Liver (tissue), 9 donors: ENCODE results near the gene BFSP1. TPM values are rescaled to one million over a fixed set of nuclear protein-coding genes. Genes with fewer than 3 reads are reported as not detected.

Experiments used
- DNase-seq: peaks from one replicate; pipeline ENCODE4 v3.0.0-alpha.2; 2017; ENCODE audit warnings: low spot score
- H3K27ac ChIP-seq, 2 donors: one replicate each; pipeline ENCODE4 v1.7.0; 2013; ENCODE audit warnings: inconsistent platforms in 2 of 2, low read length in 2 of 2, control low read depth in 1 of 2, low read depth in 1 of 2, mild to moderate bottlenecking in 1 of 2
- H3K27me3 ChIP-seq, 4 donors: one replicate each; pipeline versions ENCODE4 v1.6.1 to v1.7.0; 2013; ENCODE audit warnings: low read length in 3 of 4, inconsistent platforms in 1 of 4, mild to moderate bottlenecking in 1 of 4, moderate library complexity in 1 of 4; ENCODE audit not compliant: control insufficient read depth in 4 of 4, insufficient read depth in 4 of 4
- H3K36me3 ChIP-seq, 4 donors: one replicate each; pipeline versions ENCODE4 v1.6.1 to v1.7.0; 2013; ENCODE audit warnings: low read length in 3 of 4, mild to moderate bottlenecking in 3 of 4, low read depth in 1 of 4, moderate library complexity in 1 of 4; ENCODE audit not compliant: control insufficient read depth in 4 of 4, insufficient read depth in 3 of 4
- H3K4me1 ChIP-seq, 4 donors: one replicate each; pipeline versions ENCODE4 v1.6.1 to v1.7.0; 2013; ENCODE audit warnings: low read length in 3 of 4, mild to moderate bottlenecking in 3 of 4, moderate library complexity in 1 of 4; ENCODE audit not compliant: control insufficient read depth in 4 of 4, insufficient read depth in 4 of 4
- H3K4me3 ChIP-seq, 3 donors: one replicate each; pipeline versions ENCODE4 v1.6.1 to v1.7.0; 2013; ENCODE audit warnings: low read length in 3 of 3, control low read depth in 1 of 3, low read depth in 1 of 3, mild to moderate bottlenecking in 1 of 3
- H3K9ac ChIP-seq, 2 donors: one replicate each; pipeline ENCODE4 v1.7.0; 2013; ENCODE audit warnings: low read length in 2 of 2, mild to moderate bottlenecking in 2 of 2, moderate library complexity in 2 of 2, control low read depth in 1 of 2, low read depth in 1 of 2
- H3K9me3 ChIP-seq, 4 donors: one replicate each; pipeline versions ENCODE4 v1.6.1 to v1.7.0; 2013; ENCODE audit warnings: low read length in 3 of 4; ENCODE audit not compliant: control insufficient read depth in 4 of 4
- EGR1 ChIP-seq, 2 donors: IDR thresholded peaks; 2 replicates each; pipeline ENCODE4 v1.6.1; 2016 to 2018; ENCODE audit warnings: antibody characterized with exemption in 2 of 2, low read depth in 2 of 2
- FOXA1 ChIP-seq: IDR thresholded peaks from 2 replicates; pipeline ENCODE4 v1.6.1; 2016; ENCODE audit warnings: antibody characterized with exemption
- FOXA2 ChIP-seq: IDR thresholded peaks from 2 replicates; pipeline ENCODE4 v1.6.1; 2016; ENCODE audit warnings: antibody characterized with exemption
- GABPA ChIP-seq, 2 donors: IDR thresholded peaks in 1 of 2; conservative IDR thresholded peaks in 1 of 2; 2 replicates each; pipeline ENCODE4 v1.6.1; 2016; ENCODE audit warnings: antibody characterized with exemption in 2 of 2, mild to moderate bottlenecking in 1 of 2, moderate library complexity in 1 of 2
- HNF4A ChIP-seq, 2 donors: conservative IDR thresholded peaks; 2 replicates each; pipeline ENCODE4 v1.6.1; 2016; ENCODE audit warnings: antibody characterized with exemption in 2 of 2, mild to moderate bottlenecking in 2 of 2
- HNF4G ChIP-seq: IDR thresholded peaks from 2 replicates; pipeline ENCODE4 v1.6.1; 2016; ENCODE audit warnings: antibody characterized with exemption
- JUND ChIP-seq, 2 donors: IDR thresholded peaks; 2 replicates each; pipeline ENCODE4 v1.6.1; 2016; ENCODE audit warnings: antibody characterized with exemption in 2 of 2
- RAD21 ChIP-seq, 2 donors: IDR thresholded peaks; 2 replicates each; pipeline ENCODE4 v1.6.1; 2016; ENCODE audit warnings: antibody characterized with exemption in 2 of 2, mild to moderate bottlenecking in 2 of 2
- SP1 ChIP-seq: IDR thresholded peaks from 2 replicates; pipeline ENCODE4 v1.6.1; 2018; ENCODE audit warnings: antibody characterized with exemption, mild to moderate bottlenecking
- TAF1 ChIP-seq: conservative IDR thresholded peaks from 2 replicates; pipeline ENCODE4 v1.6.1; 2016; ENCODE audit warnings: antibody characterized with exemption, mild to moderate bottlenecking
- YY1 ChIP-seq: IDR thresholded peaks from 2 replicates; pipeline ENCODE4 v1.6.1; 2016; ENCODE audit warnings: antibody characterized with exemption, mild to moderate bottlenecking
- WGBS: extraction: QIAGEN DNeasy Blood & Tissue Kit; methylation state at CpG from one replicate; pipeline ENCODE4 v1.1.7; 2013; 5-methylcytosine and 5-hydroxymethylcytosine counted together
- polyA plus RNA-seq, 2 donors: library from polyadenylated mRNA; stranded (reverse) in 1 of 2; unstranded in 1 of 2; fragments of 200-250 nt in 1 of 2; fragments of >200 nt in 1 of 2; fragmentation: Nextera tagmentation in 1 of 2; extraction: Ambion mirVana in 1 of 2; gene quantifications; one replicate each; pipeline versions ENCODE4 v1.2.1 to v1.2.3, GENCODE V29; 2013 to 2015
- total RNA-seq, 2 donors: library from RNA; depleted of rRNA; stranded (reverse); fragments of >200 nt; gene quantifications; one replicate each; pipeline ENCODE4 v1.2.3, GENCODE V29; 2014
- TF ChIP-seq, protein P1 (sequence below): IDR thresholded peaks from 2 replicates; pipeline ENCODE4 v1.6.1; 2016; ENCODE audit warnings: antibody characterized with exemption
- TF ChIP-seq, protein P2 (sequence below): IDR thresholded peaks from 2 replicates; pipeline ENCODE4 v1.6.1; 2016; ENCODE audit warnings: antibody characterized with exemption
- TF ChIP-seq, protein P3 (sequence below): IDR thresholded peaks from 2 replicates; pipeline ENCODE4 v1.6.1; 2016; ENCODE audit warnings: antibody characterized with exemption, mild to moderate bottlenecking
- TF ChIP-seq, protein P4 (sequence below): IDR thresholded peaks from 2 replicates; pipeline ENCODE4 v1.6.1; 2016; ENCODE audit warnings: antibody characterized with exemption
- donor health status: healthy.
- donor health status: healthy.
- donor health status: healthy.
- donor health status: healthy.
- donor health status: healthy.

The BFSP1 gene
- total and polyA plus RNA-seq, 4 donors = 0.14 to 0.28 (median 0.21) TPM

DNA sequence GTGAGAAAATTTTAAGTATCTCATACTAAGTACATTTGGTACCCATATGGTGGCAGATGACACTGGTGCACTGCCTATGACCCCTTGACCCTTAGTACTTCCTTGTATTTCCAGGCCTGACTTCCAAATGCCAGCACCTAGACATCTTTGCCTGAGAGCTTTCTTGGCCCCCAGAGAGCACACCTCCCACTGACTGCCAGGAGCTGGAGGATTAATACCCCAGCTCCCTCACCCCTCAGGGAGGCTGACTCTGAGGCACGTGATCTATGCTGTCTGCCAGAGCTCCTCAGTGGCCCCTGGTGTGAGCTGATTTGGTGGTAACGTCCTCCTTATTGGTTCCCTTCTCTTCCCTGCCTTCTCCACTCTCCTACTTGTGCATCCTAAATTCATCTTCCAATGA, 38.0 kb downstream of the BFSP1 start:
- DNase-seq = no peak
- WGBS = 81% methylated on average over 2 of the region's 2 CpGs

DNA sequence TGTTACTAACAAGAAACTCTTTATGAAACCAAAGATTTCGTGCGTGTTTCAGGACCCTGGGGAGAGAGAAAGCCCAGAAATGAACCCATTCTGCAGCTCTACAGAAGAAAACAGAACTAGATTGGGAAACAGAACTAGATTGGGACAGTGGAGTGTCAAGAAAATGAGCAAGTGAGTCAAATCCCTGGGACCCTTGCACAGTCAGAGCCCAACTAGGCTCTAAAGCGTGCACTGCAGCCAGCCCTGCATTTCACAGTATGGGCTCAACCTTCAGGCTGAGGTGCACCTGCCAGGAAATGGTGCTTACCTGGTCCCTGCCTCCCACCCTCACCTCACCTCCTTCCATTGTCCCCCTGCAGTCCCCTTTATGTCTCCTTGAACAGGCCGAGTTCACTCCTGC, 39.7 kb downstream of the BFSP1 start:
- whole genome bisulfite sequencing = 82% methylated on average over 4 of the region's 4 CpGs
- no peaks in the 10 kb centered on the region for H3K27me3 ChIP-seq
- H3K4me3 ChIP-seq = no peak overlapping the region
- H3K36me3 ChIP-seq = no peaks in the 10 kb centered on the region
- H3K27ac ChIP-seq = no peak overlapping the region
- no peak for TF ChIP-seq HNF4G
- TF ChIP-seq YY1 = no peak
- TF ChIP-seq, protein P1, sequence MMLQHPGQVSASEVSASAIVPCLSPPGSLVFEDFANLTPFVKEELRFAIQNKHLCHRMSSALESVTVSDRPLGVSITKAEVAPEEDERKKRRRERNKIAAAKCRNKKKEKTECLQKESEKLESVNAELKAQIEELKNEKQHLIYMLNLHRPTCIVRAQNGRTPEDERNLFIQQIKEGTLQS = no peak
- no peak for TF ChIP-seq RAD21 (IDR thresholded peaks at IDR 0.05)
- TF ChIP-seq, protein P2, sequence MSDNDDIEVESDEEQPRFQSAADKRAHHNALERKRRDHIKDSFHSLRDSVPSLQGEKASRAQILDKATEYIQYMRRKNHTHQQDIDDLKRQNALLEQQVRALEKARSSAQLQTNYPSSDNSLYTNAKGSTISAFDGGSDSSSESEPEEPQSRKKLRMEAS = no peak
- no peak for DNase-seq
- H3K4me1 ChIP-seq = no peaks in the 10 kb centered on the region
- H3K9me3 ChIP-seq = no peaks in the 10 kb centered on the region
- H3K9ac ChIP-seq = no peak overlapping the region

More for the DNA sequence above, 38.0 kb downstream of the BFSP1 start:
- Histone ChIP-seq H3K27ac (no peak overlapping the region), H3K9ac (no peak overlapping the region), H3K4me1 (no peaks in the 10 kb centered on the region), H3K27me3 (no peaks in the 10 kb centered on the region), H3K9me3 (no peaks in the 10 kb centered on the region), H3K4me3 (no peak overlapping the region), H3K36me3 (no peaks in the 10 kb centered on the region)
- TF ChIP-seq FOXA1 = no peak
- no peak for TF ChIP-seq YY1
- no peak for TF ChIP-seq GABPA (IDR thresholded peaks at IDR 0.05 in 1 of 2, conservative IDR thresholded peaks at IDR 0.05 in 1 of 2)
- no peak for TF ChIP-seq EGR1 (IDR thresholded peaks at IDR 0.05; ENCODE audit: low read depth in 2 of 2)
- no peak for TF ChIP-seq SP1
- TF ChIP-seq HNF4A (conservative IDR thresholded peaks at IDR 0.05) = no peak
- no peak for TF ChIP-seq JUND (IDR thresholded peaks at IDR 0.05)
- TF ChIP-seq HNF4G = no peak
- TF ChIP-seq, protein P2 = no peak
- TF ChIP-seq, protein P3, sequence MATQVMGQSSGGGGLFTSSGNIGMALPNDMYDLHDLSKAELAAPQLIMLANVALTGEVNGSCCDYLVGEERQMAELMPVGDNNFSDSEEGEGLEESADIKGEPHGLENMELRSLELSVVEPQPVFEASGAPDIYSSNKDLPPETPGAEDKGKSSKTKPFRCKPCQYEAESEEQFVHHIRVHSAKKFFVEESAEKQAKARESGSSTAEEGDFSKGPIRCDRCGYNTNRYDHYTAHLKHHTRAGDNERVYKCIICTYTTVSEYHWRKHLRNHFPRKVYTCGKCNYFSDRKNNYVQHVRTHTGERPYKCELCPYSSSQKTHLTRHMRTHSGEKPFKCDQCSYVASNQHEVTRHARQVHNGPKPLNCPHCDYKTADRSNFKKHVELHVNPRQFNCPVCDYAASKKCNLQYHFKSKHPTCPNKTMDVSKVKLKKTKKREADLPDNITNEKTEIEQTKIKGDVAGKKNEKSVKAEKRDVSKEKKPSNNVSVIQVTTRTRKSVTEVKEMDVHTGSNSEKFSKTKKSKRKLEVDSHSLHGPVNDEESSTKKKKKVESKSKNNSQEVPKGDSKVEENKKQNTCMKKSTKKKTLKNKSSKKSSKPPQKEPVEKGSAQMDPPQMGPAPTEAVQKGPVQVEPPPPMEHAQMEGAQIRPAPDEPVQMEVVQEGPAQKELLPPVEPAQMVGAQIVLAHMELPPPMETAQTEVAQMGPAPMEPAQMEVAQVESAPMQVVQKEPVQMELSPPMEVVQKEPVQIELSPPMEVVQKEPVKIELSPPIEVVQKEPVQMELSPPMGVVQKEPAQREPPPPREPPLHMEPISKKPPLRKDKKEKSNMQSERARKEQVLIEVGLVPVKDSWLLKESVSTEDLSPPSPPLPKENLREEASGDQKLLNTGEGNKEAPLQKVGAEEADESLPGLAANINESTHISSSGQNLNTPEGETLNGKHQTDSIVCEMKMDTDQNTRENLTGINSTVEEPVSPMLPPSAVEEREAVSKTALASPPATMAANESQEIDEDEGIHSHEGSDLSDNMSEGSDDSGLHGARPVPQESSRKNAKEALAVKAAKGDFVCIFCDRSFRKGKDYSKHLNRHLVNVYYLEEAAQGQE = no peak
- no peak for TF ChIP-seq TAF1

DNA sequence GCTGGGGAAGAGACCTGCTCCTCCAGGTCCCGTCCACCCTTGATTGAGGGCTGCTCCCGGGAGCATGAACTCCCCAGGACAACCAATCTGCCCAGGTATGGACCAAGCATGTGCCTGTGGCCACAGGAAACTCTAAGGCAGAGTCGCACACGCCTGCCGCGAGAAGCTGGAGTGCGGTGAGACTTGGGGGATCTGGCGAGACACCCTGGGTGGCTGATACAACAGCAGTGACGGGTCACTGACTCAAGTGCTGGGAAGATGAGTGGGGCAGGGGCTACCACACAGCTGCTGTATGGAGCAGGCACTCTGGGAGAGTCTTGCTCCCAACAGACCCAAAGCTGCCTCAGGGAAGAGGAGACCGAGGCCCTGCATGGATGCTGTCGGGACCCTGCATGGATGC, 40.1 kb downstream of the BFSP1 start:
- H3K27ac ChIP-seq = no peak overlapping the region
- no peaks in the 10 kb centered on the region for H3K27me3 ChIP-seq
- H3K36me3 ChIP-seq = no peaks in the 10 kb centered on the region
- 88% methylated on average over 11 of the region's 11 CpGs for WGBS
- no peaks in the 10 kb centered on the region for H3K4me1 ChIP-seq
- no peak overlapping the region for H3K9ac ChIP-seq
- no peak for DNase-seq
- H3K9me3 ChIP-seq = no peaks in the 10 kb centered on the region
- H3K4me3 ChIP-seq = no peak overlapping the region
- TF ChIP-seq GABPA (IDR thresholded peaks at IDR 0.05 in 1 of 2, conservative IDR thresholded peaks at IDR 0.05 in 1 of 2) (no peak), YY1 (no peak), EGR1 (IDR thresholded peaks at IDR 0.05; ENCODE audit: low read depth in 2 of 2) (no peak), HNF4G (no peak), RAD21 (IDR thresholded peaks at IDR 0.05) (no peak), JUND (IDR thresholded peaks at IDR 0.05) (no peak), HNF4A (conservative IDR thresholded peaks at IDR 0.05) (no peak), FOXA2 (no peak)
- TF ChIP-seq, protein P3 = no peak
- TF ChIP-seq, protein P1 = no peak
- TF ChIP-seq, protein P4, sequence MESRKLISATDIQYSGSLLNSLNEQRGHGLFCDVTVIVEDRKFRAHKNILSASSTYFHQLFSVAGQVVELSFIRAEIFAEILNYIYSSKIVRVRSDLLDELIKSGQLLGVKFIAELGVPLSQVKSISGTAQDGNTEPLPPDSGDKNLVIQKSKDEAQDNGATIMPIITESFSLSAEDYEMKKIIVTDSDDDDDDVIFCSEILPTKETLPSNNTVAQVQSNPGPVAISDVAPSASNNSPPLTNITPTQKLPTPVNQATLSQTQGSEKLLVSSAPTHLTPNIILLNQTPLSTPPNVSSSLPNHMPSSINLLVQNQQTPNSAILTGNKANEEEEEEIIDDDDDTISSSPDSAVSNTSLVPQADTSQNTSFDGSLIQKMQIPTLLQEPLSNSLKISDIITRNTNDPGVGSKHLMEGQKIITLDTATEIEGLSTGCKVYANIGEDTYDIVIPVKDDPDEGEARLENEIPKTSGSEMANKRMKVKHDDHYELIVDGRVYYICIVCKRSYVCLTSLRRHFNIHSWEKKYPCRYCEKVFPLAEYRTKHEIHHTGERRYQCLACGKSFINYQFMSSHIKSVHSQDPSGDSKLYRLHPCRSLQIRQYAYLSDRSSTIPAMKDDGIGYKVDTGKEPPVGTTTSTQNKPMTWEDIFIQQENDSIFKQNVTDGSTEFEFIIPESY = no peak
- TF ChIP-seq, protein P2 = no peak
